ENCODE data around the gene TCEANC. TPM values are rescaled to one million over a fixed set of nuclear protein-coding genes. Genes with fewer than 3 reads are reported as not detected.
A peak's percentile ranks its signal among the peaks of the same experiment; 100 is the strongest.
"Not testable (repeated sequence)": the region's sequence is repeated elsewhere in the genome, so short reads cannot be mapped to it uniquely, and the experiment has no call there.

The TCEANC gene
- polyA plus RNA-seq, 1 experiment: 1.1 TPM

DNA sequence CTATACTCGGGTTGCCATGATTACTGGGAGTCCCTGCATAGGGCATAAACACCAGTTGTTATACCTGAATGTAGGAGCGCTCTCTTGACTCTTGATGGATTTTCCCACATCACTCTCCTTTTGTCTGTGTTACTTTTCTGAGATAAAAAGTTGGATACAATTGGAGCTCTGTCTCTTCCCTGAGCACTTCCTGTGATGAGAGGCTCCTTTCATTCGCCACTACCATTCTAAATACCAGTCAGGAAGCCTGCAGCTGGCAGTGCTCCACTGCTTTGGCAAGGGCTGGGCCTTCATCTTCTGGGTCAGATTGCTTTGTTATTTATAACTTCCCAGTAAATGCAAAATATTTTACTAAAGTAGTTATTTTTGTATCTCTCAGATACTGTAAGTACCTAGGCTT lies 13.9 kb downstream of the TCEANC start:
- no peak for DNase-seq (ENCODE audit: low read depth)
- Histone ChIP-seq H3K27me3 (ENCODE audit: control insufficient read depth, insufficient read depth, low read length) (no peaks in the 10 kb centered on the region), H3K36me3 (ENCODE audit: control insufficient read depth, insufficient read depth, low read length) (no peaks in the 10 kb centered on the region), H3K4me3 (ENCODE audit: low read depth, low read length) (no peak overlapping the region)
- TF ChIP-seq, protein P1, sequence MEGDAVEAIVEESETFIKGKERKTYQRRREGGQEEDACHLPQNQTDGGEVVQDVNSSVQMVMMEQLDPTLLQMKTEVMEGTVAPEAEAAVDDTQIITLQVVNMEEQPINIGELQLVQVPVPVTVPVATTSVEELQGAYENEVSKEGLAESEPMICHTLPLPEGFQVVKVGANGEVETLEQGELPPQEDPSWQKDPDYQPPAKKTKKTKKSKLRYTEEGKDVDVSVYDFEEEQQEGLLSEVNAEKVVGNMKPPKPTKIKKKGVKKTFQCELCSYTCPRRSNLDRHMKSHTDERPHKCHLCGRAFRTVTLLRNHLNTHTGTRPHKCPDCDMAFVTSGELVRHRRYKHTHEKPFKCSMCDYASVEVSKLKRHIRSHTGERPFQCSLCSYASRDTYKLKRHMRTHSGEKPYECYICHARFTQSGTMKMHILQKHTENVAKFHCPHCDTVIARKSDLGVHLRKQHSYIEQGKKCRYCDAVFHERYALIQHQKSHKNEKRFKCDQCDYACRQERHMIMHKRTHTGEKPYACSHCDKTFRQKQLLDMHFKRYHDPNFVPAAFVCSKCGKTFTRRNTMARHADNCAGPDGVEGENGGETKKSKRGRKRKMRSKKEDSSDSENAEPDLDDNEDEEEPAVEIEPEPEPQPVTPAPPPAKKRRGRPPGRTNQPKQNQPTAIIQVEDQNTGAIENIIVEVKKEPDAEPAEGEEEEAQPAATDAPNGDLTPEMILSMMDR (IDR thresholded peaks at IDR 0.05; ENCODE audit: insufficient read depth, low read depth, low read length): no peak
- ChIA-PET CTCF (no interaction called here), POLR2A (no interaction called here)

DNA sequence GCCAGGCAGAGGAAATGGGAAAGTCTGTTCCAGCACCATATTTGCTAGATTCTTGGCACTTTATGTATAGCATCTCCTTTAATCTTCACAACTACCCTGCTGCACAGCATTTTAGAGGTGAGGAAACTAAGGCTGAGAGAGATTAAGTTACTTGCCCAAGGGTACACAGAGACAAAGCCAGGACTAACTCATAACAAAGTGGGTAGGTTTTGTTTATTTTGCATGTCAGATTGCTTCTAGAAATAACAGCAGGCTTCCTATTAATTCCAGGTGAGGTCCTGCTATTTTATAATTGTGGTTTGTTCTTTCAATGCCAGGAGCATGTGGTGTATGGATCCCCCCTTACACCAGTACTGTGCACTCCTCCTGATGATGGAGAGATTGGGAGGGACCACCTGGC lies 15.0 kb downstream of the TCEANC start:
- TF ChIP-seq, protein P1 (IDR thresholded peaks at IDR 0.05; ENCODE audit: insufficient read depth, low read depth, low read length): no peak
- CTCF ChIA-PET: no interaction called here
- DNase-seq (ENCODE audit: low read depth): no peak

DNA sequence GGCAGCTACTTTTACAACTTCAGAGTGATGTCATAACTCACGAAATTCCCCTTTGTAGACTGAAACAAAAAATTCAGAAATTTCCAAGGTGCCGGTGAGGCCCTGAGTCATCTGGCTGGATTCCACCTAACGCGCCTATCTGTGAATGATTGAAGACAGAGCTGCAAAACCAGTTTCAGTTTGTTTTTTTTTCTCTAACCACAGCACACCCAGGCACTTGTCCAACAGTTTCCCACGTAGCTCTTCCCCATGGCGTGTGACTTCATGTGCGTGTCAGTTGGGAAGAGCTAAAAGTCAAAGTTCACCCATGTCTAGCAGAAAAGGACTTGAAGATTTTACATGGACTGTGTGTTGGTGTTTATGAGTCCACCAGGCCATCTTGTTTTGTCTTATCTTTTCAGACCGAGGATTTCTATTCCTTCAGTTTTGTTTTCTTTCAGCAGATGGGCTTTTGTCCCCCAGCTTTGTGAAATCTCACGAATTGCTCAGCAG lies 16.4 kb downstream of the TCEANC start:
- peak; percentile 90 for DNase-seq (ENCODE audit: low read depth)
- Histone ChIP-seq H3K4me3 (ENCODE audit: low read depth, low read length) (no peak overlapping the region), H3K36me3 (ENCODE audit: control insufficient read depth, insufficient read depth, low read length) (no peaks in the 10 kb centered on the region), H3K27me3 (ENCODE audit: control insufficient read depth, insufficient read depth, low read length) (no peaks in the 10 kb centered on the region)
- TF ChIP-seq, protein P1 (IDR thresholded peaks at IDR 0.05; ENCODE audit: insufficient read depth, low read depth, low read length): no peak
- ChIA-PET CTCF (no interaction called here), POLR2A (no interaction called here)

More for the DNA sequence above, 15.0 kb downstream of the TCEANC start:
- Histone ChIP-seq H3K27me3 (ENCODE audit: control insufficient read depth, insufficient read depth, low read length) (no peaks in the 10 kb centered on the region), H3K36me3 (ENCODE audit: control insufficient read depth, insufficient read depth, low read length) (no peaks in the 10 kb centered on the region), H3K4me3 (ENCODE audit: low read depth, low read length) (no peak overlapping the region)
- POLR2A ChIA-PET: no interaction called here

DNA sequence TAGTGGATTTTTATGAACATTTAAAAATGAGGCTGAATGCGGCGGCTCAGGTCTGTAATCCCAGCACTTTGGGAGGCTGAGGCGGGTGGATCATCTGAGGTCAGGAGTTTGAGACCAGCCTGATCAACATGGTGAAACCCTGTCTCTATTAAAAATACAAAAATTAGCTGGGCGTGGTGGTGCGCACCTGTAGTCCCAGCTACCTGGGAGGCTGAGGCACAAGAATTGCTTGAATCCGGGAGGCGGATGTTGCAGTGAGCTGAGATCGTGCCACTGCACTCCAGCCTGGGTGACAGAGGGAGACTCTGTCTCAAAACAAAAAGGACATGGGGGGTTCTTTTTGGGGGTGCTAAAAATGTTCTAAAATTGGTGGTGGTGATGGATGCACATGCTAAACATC lies 16.8 kb downstream of the TCEANC start:
- H3K36me3 ChIP-seq (ENCODE audit: control insufficient read depth, insufficient read depth, low read length); H3K4me3 ChIP-seq (ENCODE audit: low read depth, low read length); H3K27me3 ChIP-seq (ENCODE audit: control insufficient read depth, insufficient read depth, low read length); DNase-seq (ENCODE audit: low read depth); POLR2A ChIA-PET; CTCF ChIA-PET: not testable (repeated sequence)

DNA sequence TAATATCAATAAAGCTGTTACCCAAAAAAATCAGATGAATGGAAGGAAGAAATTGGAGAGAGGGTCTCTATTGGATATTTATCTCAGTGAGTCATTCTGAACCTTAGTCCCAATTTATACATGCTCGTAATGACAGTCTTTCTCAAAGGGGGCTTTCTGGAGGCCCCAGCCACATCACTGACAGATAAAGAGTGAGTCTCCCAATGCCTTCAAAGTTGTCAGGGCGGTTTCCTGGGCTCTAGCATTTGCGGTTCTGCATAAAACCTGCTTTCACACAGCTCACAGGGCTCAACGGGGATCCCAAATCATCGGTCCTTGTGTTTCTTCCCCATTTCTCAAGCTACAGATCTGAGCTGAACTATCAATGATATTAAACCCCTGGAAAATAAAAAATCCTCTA lies 17.3 kb downstream of the TCEANC start:
- POLR2A ChIA-PET: no interaction called here
- DNase-seq (ENCODE audit: low read depth): no peak
- CTCF ChIA-PET: no interaction called here

DNA sequence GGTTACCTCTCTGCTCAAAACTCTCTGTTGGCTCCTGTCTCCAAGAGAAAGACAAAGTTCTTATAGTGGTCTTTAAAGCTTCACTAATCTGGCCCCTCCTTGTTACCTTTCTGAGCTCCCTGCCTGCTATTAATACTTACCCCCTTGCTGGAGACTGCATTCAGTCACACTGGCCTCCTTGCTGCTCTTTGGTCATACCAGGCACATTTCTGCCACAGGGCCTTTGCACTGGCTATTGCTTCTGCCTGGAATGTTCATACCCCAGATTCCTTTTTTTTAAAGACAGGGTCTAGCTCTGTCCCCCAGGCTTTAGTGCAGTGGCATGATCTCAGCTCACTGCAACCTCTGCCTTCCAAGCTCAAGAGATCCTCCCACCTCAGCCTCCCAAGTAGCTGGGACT lies 20.1 kb downstream of the TCEANC start:
- no peak for DNase-seq (ENCODE audit: low read depth)
- no peaks in the 10 kb centered on the region for H3K27me3 ChIP-seq (ENCODE audit: control insufficient read depth, insufficient read depth, low read length)
- CTCF ChIA-PET: no interaction called here
- POLR2A ChIA-PET: no interaction called here
- TF ChIP-seq, protein P1 (IDR thresholded peaks at IDR 0.05; ENCODE audit: insufficient read depth, low read depth, low read length): no peak
- no peaks in the 10 kb centered on the region for H3K36me3 ChIP-seq (ENCODE audit: control insufficient read depth, insufficient read depth, low read length)
- H3K4me3 ChIP-seq (ENCODE audit: low read depth, low read length): no peak overlapping the region

More for the DNA sequence above, 17.3 kb downstream of the TCEANC start:
- H3K27me3 ChIP-seq (ENCODE audit: control insufficient read depth, insufficient read depth, low read length): no peaks in the 10 kb centered on the region
- H3K36me3 ChIP-seq (ENCODE audit: control insufficient read depth, insufficient read depth, low read length): no peaks in the 10 kb centered on the region
- H3K4me3 ChIP-seq (ENCODE audit: low read depth, low read length): no peak overlapping the region
- TF ChIP-seq, protein P1 (IDR thresholded peaks at IDR 0.05; ENCODE audit: insufficient read depth, low read depth, low read length): no peak
